Kidney (tissue), 14 donors: Measurements from ENCODE around the gene AKAP6. TPM values are rescaled to one million over a fixed set of nuclear protein-coding genes. Genes with fewer than 3 reads are reported as not detected.

ENCODE experiments used
- DNase-seq, 5 donors: peaks; one replicate each; pipeline ENCODE4 v3.0.0-alpha.2; 2013 to 2020
- FAIRE-seq: peaks from 2 replicates; lab custom pipeline; 2012; peaks lifted over from hg19 to GRCh38; lab: Jason Lieb, UNC
- H3K27ac ChIP-seq, 2 donors: one replicate each; pipeline ENCODE4 v1.7.0; 2013; ENCODE audit warnings: low read depth in 2 of 2, low read length in 2 of 2, inconsistent platforms in 1 of 2
- H3K27me3 ChIP-seq: one replicate; pipeline ENCODE4 v1.7.1; 2013; ENCODE audit warnings: low read length, inconsistent platforms; ENCODE audit not compliant: control insufficient read depth, insufficient read depth
- H3K36me3 ChIP-seq, 3 donors: one replicate each; pipeline versions ENCODE4 v1.7.0 to v1.7.1; 2013; ENCODE audit warnings: low read length in 3 of 3, control low read depth in 1 of 3, inconsistent platforms in 1 of 3; ENCODE audit not compliant: insufficient read depth in 3 of 3, control insufficient read depth in 2 of 3
- H3K4me1 ChIP-seq, 3 donors: one replicate each; pipeline versions ENCODE4 v1.7.0 to v1.7.1; 2013; ENCODE audit warnings: low read length in 3 of 3, inconsistent platforms in 1 of 3, low read depth in 1 of 3; ENCODE audit not compliant: control insufficient read depth in 2 of 3, insufficient read depth in 2 of 3
- H3K4me3 ChIP-seq, 3 donors: one replicate each; pipeline versions ENCODE4 v1.7.0 to v1.8.1; 2013; ENCODE audit warnings: low read length in 3 of 3, control low read depth in 1 of 3, inconsistent platforms in 1 of 3
- H3K9ac ChIP-seq, 3 donors: one replicate each; pipeline versions ENCODE4 v1.7.0 to v1.7.1; 2013; ENCODE audit warnings: low read length in 3 of 3, control low read depth in 1 of 3, inconsistent platforms in 1 of 3
- H3K9me3 ChIP-seq, 3 donors: one replicate each; pipeline versions ENCODE4 v1.7.0 to v1.7.1; 2013; ENCODE audit warnings: low read length in 3 of 3, control low read depth in 1 of 3, inconsistent platforms in 1 of 3; ENCODE audit not compliant: control insufficient read depth in 2 of 3, insufficient read depth in 1 of 3
- CTCF ChIP-seq: IDR thresholded peaks from 3 replicates; pipeline ENCODE4 v1.5.1; 2012; ENCODE audit warnings: mild to moderate bottlenecking, moderate library complexity, borderline replicate concordance; ENCODE audit not compliant: insufficient read depth; ENCODE audit errors: extremely low read depth
- intact Hi-C: fragments of 100-400 bp; cut with DNase I; formaldehyde crosslinking; loops from one replicate; pipeline ENCODE4 v1.11.1; 2022
- polyA plus RNA-seq: library from polyadenylated mRNA; stranded (reverse); fragments of 350-450 nt; fragmentation: Illumina TruSeq; extraction: RNeasy Lipid Tissue Mini Kit (QIAGEN cat#74804); gene quantifications from one replicate; pipeline ENCODE4 v1.2.3, GENCODE V29; 2014; ENCODE audit warnings: low read depth, low replicate concordance; ENCODE audit not compliant: insufficient read depth
- total RNA-seq: library from RNA; stranded (reverse); fragmentation: NEBNext Ultra II Directional; extraction: Animal tissue kit (Norgen Biotek cat#: 25700); gene quantifications from one replicate; pipeline ENCODE4 v1.2.1, GENCODE V29; 2021
- donor health status: control.
- donor health status: control.
- donor health status: control.
- donor health status: control.
- donor health status: control.
- donor health status: DM: yes; HTN: yes; CAD: no.
- donor health status: Normal renal cell carcinoma (clear cell type).

Gene AKAP6
- total and polyA plus RNA-seq, 2 donors from 2014 or later = 0.92 to 10.5 TPM

GRCh38 chr14:32331206-32331605 lies 2.1 kb downstream of the AKAP6 start:
- TF ChIP-seq CTCF = no peak
- Histone ChIP-seq H3K9me3 (no peaks in the 10 kb centered on the region), H3K27ac (no peak overlapping the region), H3K9ac (no peak overlapping the region), H3K4me3 (no peak overlapping the region), H3K36me3 (no peaks in the 10 kb centered on the region), H3K27me3 (no peaks in the 10 kb centered on the region), H3K4me1 (peaks cover 0 to 3% (median 0%) of the 10 kb centered on the region in 3 donors)
- FAIRE-seq = no peak
- DNase-seq = peak in 2 of 5 donors; percentile 21 to 23
- intact Hi-C loops = no loop called here

GRCh38 chr14:32332415-32333316 lies 3.6 kb downstream of the AKAP6 start:
- Histone ChIP-seq H3K9ac (no peak overlapping the region), H3K27me3 (no peaks in the 10 kb centered on the region), H3K4me1 (peaks cover 0 to 3% (median 0%) of the 10 kb centered on the region in 3 donors), H3K36me3 (no peaks in the 10 kb centered on the region), H3K9me3 (no peaks in the 10 kb centered on the region), H3K27ac (no peak overlapping the region), H3K4me3 (no peak overlapping the region)
- no peak for FAIRE-seq
- TF ChIP-seq CTCF = no peak
- intact Hi-C loops = no loop called here
- DNase-seq = no peak

GRCh38 chr14:32336702-32337101 lies 7.6 kb downstream of the AKAP6 start:
- H3K36me3 ChIP-seq = no peaks in the 10 kb centered on the region
- H3K27ac ChIP-seq = no peak overlapping the region
- no peaks in the 10 kb centered on the region for H3K9me3 ChIP-seq
- intact Hi-C loops = no loop called here
- no peak overlapping the region for H3K9ac ChIP-seq
- H3K4me3 ChIP-seq = no peak overlapping the region
- peaks cover 0 to 3% (median 0%) of the 10 kb centered on the region in 3 donors for H3K4me1 ChIP-seq
- FAIRE-seq = no peak
- TF ChIP-seq CTCF = no peak
- no peaks in the 10 kb centered on the region for H3K27me3 ChIP-seq
- no peak for DNase-seq
